ENCODE data around the gene SIAH3. TPM values are rescaled to one million over a fixed set of nuclear protein-coding genes. Genes with fewer than 3 reads are reported as not detected.
"Not testable (repeated sequence)": the region's sequence is repeated elsewhere in the genome, so short reads cannot be mapped to it uniquely, and the experiment has no call there.

The SIAH3 gene
- not detected in 2 replicates for total RNA-seq

- no peak for DNase-seq (ENCODE audit: low read depth, low spot score)
Measured at GRCh38 chr13:45851171-45851921, at the start of gene SIAH3. Gene SIAH3, minus strand, starts transcription at chr13:45851753. Its CDS starts 124 bp downstream, at chr13:45851629.

GRCh38 chr13:45899406-45899805 lies 47.9 kb upstream of the SIAH3 start:
- DNase-seq (ENCODE audit: low read depth, low spot score), result no peak

- no peak for DNase-seq (ENCODE audit: low read depth, low spot score)
Measured at GRCh38 chr13:45897562-45897961, 46.0 kb upstream of the SIAH3 start.

- no peak for DNase-seq (ENCODE audit: low read depth, low spot score)
Measured at GRCh38 chr13:45896285-45896684, 44.7 kb upstream of the SIAH3 start.

- no peak for DNase-seq (ENCODE audit: low read depth, low spot score)
Measured at GRCh38 chr13:45895881-45896280, 44.3 kb upstream of the SIAH3 start.

- DNase-seq (ENCODE audit: low read depth, low spot score), result no peak
Measured at GRCh38 chr13:45892513-45892912, 41.0 kb upstream of the SIAH3 start.

- no peak for DNase-seq (ENCODE audit: low read depth, low spot score)
Measured at GRCh38 chr13:45889590-45890243, 38.2 kb upstream of the SIAH3 start.

- DNase-seq (ENCODE audit: low read depth, low spot score), result no peak
Measured at GRCh38 chr13:45886466-45886865, 34.9 kb upstream of the SIAH3 start.

- no peak for DNase-seq (ENCODE audit: low read depth, low spot score)
Measured at GRCh38 chr13:45885194-45885593, 33.6 kb upstream of the SIAH3 start.

- DNase-seq (ENCODE audit: low read depth, low spot score), result no peak
Measured at GRCh38 chr13:45882626-45883025, 31.1 kb upstream of the SIAH3 start.

GRCh38 chr13:45881353-45881752 lies 29.8 kb upstream of the SIAH3 start:
- DNase-seq (ENCODE audit: low read depth, low spot score), result no peak

GRCh38 chr13:45880242-45880641 lies 28.7 kb upstream of the SIAH3 start:
- DNase-seq (ENCODE audit: low read depth, low spot score), result no peak

GRCh38 chr13:45879666-45880065 lies 28.1 kb upstream of the SIAH3 start:
- DNase-seq (ENCODE audit: low read depth, low spot score), result no peak

GRCh38 chr13:45878966-45879365 lies 27.4 kb upstream of the SIAH3 start:
- DNase-seq (ENCODE audit: low read depth, low spot score), result no peak

- DNase-seq (ENCODE audit: low read depth, low spot score), result no peak
Measured at GRCh38 chr13:45876781-45877180, 25.2 kb upstream of the SIAH3 start.

GRCh38 chr13:45875951-45876350 lies 24.4 kb upstream of the SIAH3 start:
- no peak for DNase-seq (ENCODE audit: low read depth, low spot score)

GRCh38 chr13:45873491-45874325 lies 22.2 kb upstream of the SIAH3 start:
- DNase-seq (ENCODE audit: low read depth, low spot score), result no peak

GRCh38 chr13:45872566-45872965 lies 21.0 kb upstream of the SIAH3 start:
- no peak for DNase-seq (ENCODE audit: low read depth, low spot score)

- not testable (repeated sequence) for DNase-seq (ENCODE audit: low read depth, low spot score)
Measured at GRCh38 chr13:45871201-45871600, 19.6 kb upstream of the SIAH3 start.

GRCh38 chr13:45870232-45870631 lies 18.7 kb upstream of the SIAH3 start:
- DNase-seq (ENCODE audit: low read depth, low spot score), result no peak

GRCh38 chr13:45865414-45865813 lies 13.9 kb upstream of the SIAH3 start:
- DNase-seq (ENCODE audit: low read depth, low spot score), result no peak

All from pulmonary artery endothelial cell (primary cell).